ENCODE measurements around the gene HBZ. TPM values are rescaled to one million over a fixed set of nuclear protein-coding genes. Genes with fewer than 3 reads are reported as not detected.
"Not testable (repeated sequence)": the region's sequence is repeated elsewhere in the genome, so short reads cannot be mapped to it uniquely, and the experiment has no call there.

HBZ gene
- 10 to 100 TPM in 2 of 10 donors, 1 to 10 TPM in 7, under 1 TPM in 1; 0.99 to 15.3 (median 5.7) TPM for polyA plus RNA-seq (ENCODE audit: insufficient read length in 10 of 10)
- long read RNA-seq, donor 1, partial matches to known transcripts: 0 of 2 reads
- long read RNA-seq, donor 1, other reads (novel, unspliced or antisense): 0 of 2 reads
- long read RNA-seq, donor 2, partial matches to known transcripts: 0 of 2 reads
- long read RNA-seq, donor 2, other reads (novel, unspliced or antisense): 0 of 2 reads
- long read RNA-seq, donor 3: 0 reads
- long read RNA-seq, donor 4, transcript HBZ-201 (3 exons, 755 nt): major isoform, 6 of 6 reads
- long read RNA-seq, donor 4, partial matches to known transcripts: 0 of 6 reads
- long read RNA-seq, donor 4, other reads (novel, unspliced or antisense): 0 of 6 reads
- long read RNA-seq, donor 5, transcript HBZ-201 (3 exons, 755 nt): major isoform, 14 of 14 reads
- long read RNA-seq, donor 5, partial matches to known transcripts: 0 of 14 reads
- long read RNA-seq, donor 5, other reads (novel, unspliced or antisense): 0 of 14 reads
- long read RNA-seq, donor 6, partial matches to known transcripts: 0 of 1 reads
- long read RNA-seq, donor 6, other reads (novel, unspliced or antisense): 0 of 1 reads
- long read RNA-seq, donor 7, partial matches to known transcripts: 0 of 1 reads
- long read RNA-seq, donor 7, other reads (novel, unspliced or antisense): 0 of 1 reads
- long read RNA-seq, donor 8, partial matches to known transcripts: 0 of 4 reads
- long read RNA-seq, donor 8, other reads (novel, unspliced or antisense): 0 of 4 reads
- long read RNA-seq, donor 9, partial matches to known transcripts: 0 of 3 reads
- long read RNA-seq, donor 9, other reads (novel, unspliced or antisense): 0 of 3 reads

- DNase-seq: no peak
Measured at GRCh38 chr16:152141-153128, at the start of gene HBZ. TSS of gene HBZ (plus strand) at chr16:152644. CDS start at chr16:152910, 266 bp downstream.

- no peak for DNase-seq
Measured at GRCh38 chr16:104355-104754, 48.1 kb upstream of the HBZ start.

GRCh38 chr16:104928-105327 is 47.5 kb upstream of the HBZ start:
- DNase-seq: no peak

GRCh38 chr16:105521-105920 is 46.9 kb upstream of the HBZ start:
- no peak for DNase-seq

- peak; percentile 64 to 88 (median 79) for DNase-seq
Measured at GRCh38 chr16:106623-107324, 45.7 kb upstream of the HBZ start.

GRCh38 chr16:112153-112840 is 40.1 kb upstream of the HBZ start:
- DNase-seq: no peak

- no peak for DNase-seq
Measured at GRCh38 chr16:114327-114726, 38.1 kb upstream of the HBZ start.

- DNase-seq: no peak
Measured at GRCh38 chr16:116015-116414, 36.4 kb upstream of the HBZ start.

GRCh38 chr16:117379-118365 is 34.8 kb upstream of the HBZ start:
- peak in 1 of 3 donors; percentile 44 for DNase-seq

GRCh38 chr16:118857-119256 is 33.6 kb upstream of the HBZ start:
- DNase-seq: no peak

- no peak for DNase-seq
Measured at GRCh38 chr16:119295-119694, 33.1 kb upstream of the HBZ start.

GRCh38 chr16:119835-120491 is 32.5 kb upstream of the HBZ start:
- DNase-seq: no peak

GRCh38 chr16:120756-121155 is 31.7 kb upstream of the HBZ start:
- no peak for DNase-seq

- DNase-seq: no peak
Measured at GRCh38 chr16:122361-122760, 30.1 kb upstream of the HBZ start.

- not testable (repeated sequence) for DNase-seq
Measured at GRCh38 chr16:123558-124350, 28.7 kb upstream of the HBZ start.

GRCh38 chr16:125011-125410 is 27.4 kb upstream of the HBZ start:
- peak in 2 of 3 donors; percentile 55 to 62 for DNase-seq

GRCh38 chr16:129075-129474 is 23.4 kb upstream of the HBZ start:
- no peak for DNase-seq
